GM18508 (cell line): ENCODE data around the gene CNTN1.
A peak's percentile ranks its signal among the peaks of the same experiment; 100 is the strongest.

Source experiments
- ATAC-seq: cut with Tn5 transposase; IDR thresholded peaks from one replicate; pipeline ENCODE4 v1.9.1; 2021; ENCODE audit warnings: moderate number of reproducible peaks; ENCODE audit not compliant: insufficient read depth, unreplicated experiment

Gene CNTN1

DNA sequence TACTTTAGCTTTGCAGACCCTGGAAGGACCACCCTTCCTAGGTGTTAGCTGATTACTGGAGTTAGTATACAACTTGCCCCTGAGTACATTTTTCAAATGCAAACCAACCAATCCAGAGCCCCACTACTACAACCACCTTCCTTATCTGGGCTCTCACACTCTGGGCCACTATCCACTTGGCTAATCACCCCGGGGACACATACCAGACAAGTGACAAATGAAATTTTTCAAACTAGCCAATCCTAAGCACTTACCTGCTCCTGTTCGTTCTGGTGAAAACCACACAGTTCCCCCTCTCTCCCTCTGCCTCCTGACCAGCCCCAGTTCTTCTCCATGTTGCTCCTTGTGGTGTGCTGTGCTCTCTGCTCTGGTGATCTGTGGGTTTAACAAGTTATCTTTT lies 140.4 kb downstream of the CNTN1 start:
- no peak for ATAC-seq

GRCh38 chr12:40833818-40834217 lies 141.6 kb downstream of the CNTN1 start:
- ATAC-seq = no peak

- ATAC-seq = no peak
These were observed 142.1 kb downstream of the CNTN1 start for GRCh38 chr12:40834321-40834720.

GRCh38 chr12:40837891-40838429 lies 145.7 kb downstream of the CNTN1 start:
- ATAC-seq = no peak

DNA sequence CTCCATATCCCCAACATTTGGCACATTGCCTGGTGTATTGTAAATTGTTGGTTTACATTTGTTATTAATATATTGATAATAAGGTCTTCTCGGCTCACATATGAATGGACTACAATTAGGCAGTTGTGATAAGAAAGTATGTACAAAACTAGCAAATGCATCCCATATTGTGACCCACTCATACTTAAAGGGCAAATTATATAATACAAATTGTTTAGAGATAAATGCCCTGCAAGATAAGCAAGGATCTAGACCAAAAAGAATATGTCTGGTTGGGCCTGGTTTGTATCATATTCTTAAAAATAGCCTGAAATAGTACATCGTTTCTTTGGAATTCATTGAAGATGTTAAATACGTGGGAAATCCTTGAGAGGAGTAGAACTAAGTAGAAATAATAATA lies 151.3 kb downstream of the CNTN1 start:
- ATAC-seq = no peak

DNA sequence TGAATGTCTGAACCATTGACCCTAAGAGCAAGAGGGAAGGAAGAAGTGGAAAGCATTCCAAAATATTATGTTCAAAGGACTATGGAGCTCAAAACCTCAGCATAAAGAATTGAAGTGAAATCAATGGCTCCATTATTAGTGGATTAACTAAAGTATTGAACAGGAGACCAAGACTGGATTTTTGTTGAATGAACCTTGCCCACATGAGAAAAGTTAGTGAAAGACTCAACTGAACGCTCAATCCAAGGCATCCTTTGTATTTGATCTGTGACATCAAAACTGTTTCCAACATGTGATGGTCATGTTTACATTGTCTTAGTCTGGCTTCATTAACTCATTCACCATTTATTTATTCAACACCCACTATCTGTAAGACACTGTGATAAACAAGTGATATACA lies 161.0 kb downstream of the CNTN1 start:
- ATAC-seq = no peak

DNA sequence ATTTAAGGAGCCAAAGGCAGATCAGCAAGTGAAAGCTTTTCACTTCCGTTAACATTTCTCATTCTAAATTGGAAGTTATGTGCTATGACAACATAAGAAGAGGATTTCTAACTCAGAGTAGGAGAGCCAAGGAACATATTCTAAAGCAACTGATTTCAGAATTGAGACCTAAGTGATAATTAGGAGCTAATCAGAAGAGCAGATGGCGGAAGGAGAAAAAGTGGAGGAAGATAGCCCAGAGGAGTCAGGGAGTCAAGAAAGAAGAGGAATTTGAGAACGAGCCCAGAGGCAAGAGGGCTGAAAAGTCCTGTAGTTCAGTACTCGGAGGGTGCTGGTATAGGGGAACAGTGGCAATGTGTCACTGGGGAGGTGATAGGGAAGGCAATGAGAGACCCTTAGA lies 162.4 kb downstream of the CNTN1 start:
- ATAC-seq = no peak

- no peak for ATAC-seq
These were observed 172.7 kb downstream of the CNTN1 start for GRCh38 chr12:40864891-40865290.

GRCh38 chr12:40870981-40871380 lies 178.7 kb downstream of the CNTN1 start:
- ATAC-seq = no peak

GRCh38 chr12:40874868-40875267 lies 182.6 kb downstream of the CNTN1 start:
- no peak for ATAC-seq

DNA sequence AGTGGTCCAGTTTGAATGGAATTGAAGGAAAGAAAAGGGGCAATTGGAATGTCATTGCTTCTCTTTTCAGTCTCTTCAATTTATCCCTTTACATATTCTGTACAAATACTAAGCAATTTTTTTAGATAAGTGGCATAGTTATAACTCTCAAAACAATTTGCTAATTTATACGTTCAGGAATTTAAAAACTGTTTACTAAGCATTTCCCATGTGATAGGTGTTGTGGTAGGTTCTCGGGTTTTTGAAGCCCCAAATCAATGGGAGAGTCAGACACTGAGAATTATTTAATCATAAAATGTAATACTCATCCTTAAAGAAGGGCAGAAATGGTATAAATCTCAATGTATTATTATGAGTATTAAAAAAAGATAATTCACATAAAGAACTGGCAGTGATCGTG lies 197.1 kb downstream of the CNTN1 start:
- ATAC-seq = no peak

DNA sequence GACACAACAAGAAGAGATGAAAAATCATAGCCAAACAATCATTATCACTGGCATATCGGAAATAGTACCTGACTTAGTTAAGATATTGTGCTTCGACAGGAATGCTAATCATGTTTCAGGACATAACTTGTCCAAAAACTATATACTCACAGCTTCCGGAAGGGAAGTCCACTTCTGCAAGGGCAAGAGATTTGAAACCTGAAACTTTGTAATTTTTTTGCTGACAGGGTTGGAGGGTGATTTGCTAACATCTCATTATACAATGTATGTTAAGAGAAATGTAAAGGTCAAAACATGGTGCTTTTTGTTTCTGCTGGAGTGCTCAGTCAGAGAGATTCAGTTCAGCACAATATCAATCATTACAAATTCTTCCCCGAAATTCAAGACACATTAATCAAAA lies 200.3 kb downstream of the CNTN1 start:
- ATAC-seq = no peak

DNA sequence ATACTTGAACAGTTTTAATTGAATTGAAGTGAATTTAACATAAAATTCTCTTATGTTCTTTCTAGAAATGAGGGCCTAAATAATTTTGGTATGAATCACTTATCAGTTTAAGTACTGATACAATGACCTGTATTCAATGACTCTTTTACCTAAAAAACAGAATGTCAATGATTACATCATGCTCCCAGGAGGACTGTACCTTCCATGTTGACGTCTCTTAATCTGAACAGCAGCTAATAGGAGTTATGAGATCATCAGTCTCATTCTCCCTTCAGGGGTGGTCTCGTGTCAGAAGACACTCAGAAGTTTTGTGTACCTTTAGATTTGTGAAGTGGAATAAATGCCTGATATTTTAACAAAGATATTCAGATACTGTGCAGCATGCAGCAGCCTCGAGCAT lies 206.3 kb downstream of the CNTN1 start:
- no peak for ATAC-seq

DNA sequence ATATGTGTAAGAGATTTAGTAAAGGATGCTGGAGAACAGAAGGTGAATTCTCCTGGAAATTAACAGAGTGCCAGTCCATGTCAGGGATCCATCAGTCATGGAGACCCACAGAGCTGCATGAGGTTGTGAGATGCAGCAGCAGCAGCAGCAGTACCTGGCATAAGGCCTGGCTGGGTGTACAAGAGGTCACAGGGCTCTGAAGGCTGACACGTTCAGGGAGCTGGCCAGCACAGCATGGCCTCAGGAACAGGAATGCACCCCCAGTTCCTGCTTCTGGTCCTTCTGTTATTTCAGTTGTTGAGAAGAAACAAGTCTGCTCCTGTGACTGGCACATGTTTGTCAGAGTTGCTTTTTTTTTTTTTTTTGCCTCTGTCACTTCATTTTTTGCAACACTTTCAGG lies 210.8 kb downstream of the CNTN1 start:
- ATAC-seq = no peak

GRCh38 chr12:40907115-40907527 lies 214.9 kb downstream of the CNTN1 start:
- peak; percentile 98 for ATAC-seq

GRCh38 chr12:40911676-40912075 lies 219.4 kb downstream of the CNTN1 start:
- no peak for ATAC-seq

DNA sequence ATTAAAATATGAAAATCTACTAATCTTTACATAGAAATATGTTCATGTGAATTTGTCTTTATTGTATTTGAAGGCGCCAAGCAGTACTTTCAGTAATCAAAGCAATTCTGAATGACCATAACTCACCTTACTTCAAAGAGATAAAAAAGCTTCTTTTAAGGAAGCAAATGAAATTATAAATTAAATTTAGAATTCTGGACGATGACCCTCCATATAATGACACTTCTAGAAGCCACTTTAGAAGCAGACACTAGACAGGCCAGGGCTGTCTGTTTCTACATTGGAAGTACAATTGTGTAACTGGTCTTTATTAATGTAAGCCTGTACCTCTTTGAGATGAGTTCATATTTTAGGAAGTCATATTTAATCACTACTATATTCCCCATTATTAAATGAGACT lies 222.9 kb downstream of the CNTN1 start:
- no peak for ATAC-seq

- ATAC-seq = no peak
These were observed 225.3 kb downstream of the CNTN1 start for GRCh38 chr12:40917561-40917960.

GRCh38 chr12:40921563-40922163 lies 229.4 kb downstream of the CNTN1 start:
- no peak for ATAC-seq

GRCh38 chr12:40937891-40938290 lies 245.7 kb downstream of the CNTN1 start:
- no peak for ATAC-seq

- ATAC-seq = no peak
These were observed 250.1 kb downstream of the CNTN1 start for GRCh38 chr12:40942326-40942725.

DNA sequence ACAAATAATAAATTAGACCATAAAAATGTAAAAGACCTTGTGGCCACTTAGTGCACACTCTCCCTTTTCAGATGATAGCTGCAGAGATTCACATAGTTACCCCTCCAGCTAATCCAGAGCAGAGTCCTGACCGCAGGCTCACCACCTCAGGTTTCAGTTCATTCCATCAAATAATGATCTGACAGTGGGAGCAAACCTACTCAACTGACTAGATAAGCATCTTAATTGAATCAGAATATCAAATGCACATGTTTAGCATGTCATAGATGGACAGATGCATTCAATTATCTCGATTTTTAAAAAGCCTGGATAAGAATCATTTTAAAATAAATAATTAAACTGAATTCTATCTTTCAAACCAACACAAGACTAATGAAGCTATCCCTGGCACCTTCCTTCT lies 253.5 kb downstream of the CNTN1 start:
- no peak for ATAC-seq
